Measurements from ENCODE around the gene EPGN. TPM values are rescaled to one million over a fixed set of nuclear protein-coding genes. Genes with fewer than 3 reads are reported as not detected.

Gene EPGN
- not detected for total RNA-seq
- long read RNA-seq, result 0 reads

- ATAC-seq (ENCODE audit: poor library complexity) (no peak), DNase-seq (no peak)
- intact Hi-C loops (cut with DNase I), result no loop called here
Measured at GRCh38 chr4:74308215-74308614, at the start of gene EPGN. Gene EPGN (plus strand): TSS chr4:74308470. CDS start chr4:74308534, 64 bp downstream.

GRCh38 chr4:74258963-74259362 lies 49.3 kb upstream of the EPGN start:
- DNase-seq (no peak), ATAC-seq (ENCODE audit: poor library complexity) (peak; percentile 25)
- intact Hi-C loops (cut with DNase I), result no loop called here

GRCh38 chr4:74260036-74260435 lies 48.2 kb upstream of the EPGN start:
- intact Hi-C loops (cut with DNase I), result no loop called here
- ATAC-seq (ENCODE audit: poor library complexity), result no peak
- no peak for DNase-seq

GRCh38 chr4:74262522-74262921 lies 45.7 kb upstream of the EPGN start:
- intact Hi-C loops (cut with DNase I), result no loop called here
- no peak for ATAC-seq (ENCODE audit: poor library complexity)

GRCh38 chr4:74263551-74263950 lies 44.7 kb upstream of the EPGN start:
- intact Hi-C loops (cut with DNase I), result no loop called here
- no peak for DNase-seq
- no peak for ATAC-seq (ENCODE audit: poor library complexity)

More at GRCh38 chr4:74262522-74262921, 45.7 kb upstream of the EPGN start:
- DNase-seq, result no peak

GRCh38 chr4:74266081-74266480 lies 42.2 kb upstream of the EPGN start:
- intact Hi-C loops (cut with DNase I), result no loop called here
- DNase-seq, result no peak
- no peak for ATAC-seq (ENCODE audit: poor library complexity)

GRCh38 chr4:74267998-74268606 lies 40.2 kb upstream of the EPGN start:
- DNase-seq, result no peak
- ATAC-seq (ENCODE audit: poor library complexity), result no peak
- intact Hi-C loops (cut with DNase I), result no loop called here

- ATAC-seq (ENCODE audit: poor library complexity), result no peak
- intact Hi-C loops (cut with DNase I), result no loop called here
- no peak for DNase-seq
Measured at GRCh38 chr4:74268643-74269042, 39.6 kb upstream of the EPGN start.

GRCh38 chr4:74278490-74278889 lies 29.8 kb upstream of the EPGN start:
- ATAC-seq (ENCODE audit: poor library complexity) (no peak), DNase-seq (no peak)

GRCh38 chr4:74279716-74280115 lies 28.6 kb upstream of the EPGN start:
- ATAC-seq (ENCODE audit: poor library complexity) (no peak), DNase-seq (no peak)
- intact Hi-C loops (cut with DNase I), result no loop called here

More at GRCh38 chr4:74278490-74278889, 29.8 kb upstream of the EPGN start:
- intact Hi-C loops (cut with DNase I), result no loop called here

GRCh38 chr4:74282926-74283325 lies 25.3 kb upstream of the EPGN start:
- no peak for ATAC-seq (ENCODE audit: poor library complexity)
- DNase-seq, result no peak
- intact Hi-C loops (cut with DNase I), result no loop called here

GRCh38 chr4:74283614-74284013 lies 24.7 kb upstream of the EPGN start:
- intact Hi-C loops (cut with DNase I), result no loop called here
- DNase-seq, result no peak
- ATAC-seq (ENCODE audit: poor library complexity), result no peak

- ATAC-seq (ENCODE audit: poor library complexity) (no peak), DNase-seq (no peak)
- intact Hi-C loops (cut with DNase I), result no loop called here
Measured at GRCh38 chr4:74284053-74284452, 24.2 kb upstream of the EPGN start.

- ATAC-seq (ENCODE audit: poor library complexity), result no peak
- no peak for DNase-seq
- intact Hi-C loops (cut with DNase I), result no loop called here
Measured at GRCh38 chr4:74287164-74287563, 21.1 kb upstream of the EPGN start.

- intact Hi-C loops (cut with DNase I), result no loop called here
- DNase-seq (no peak), ATAC-seq (ENCODE audit: poor library complexity) (no peak)
Measured at GRCh38 chr4:74287791-74288190, 20.5 kb upstream of the EPGN start.

- ATAC-seq (ENCODE audit: poor library complexity), result no peak
- no peak for DNase-seq
- intact Hi-C loops (cut with DNase I), result no loop called here
Measured at GRCh38 chr4:74291471-74291870, 16.8 kb upstream of the EPGN start.

- DNase-seq, result no peak
- ATAC-seq (ENCODE audit: poor library complexity), result no peak
- intact Hi-C loops (cut with DNase I), result no loop called here
Measured at GRCh38 chr4:74292111-74292870, 16.0 kb upstream of the EPGN start.

GRCh38 chr4:74293558-74293957 lies 14.7 kb upstream of the EPGN start:
- DNase-seq, result no peak
- intact Hi-C loops (cut with DNase I), result no loop called here
- no peak for ATAC-seq (ENCODE audit: poor library complexity)

- no peak for ATAC-seq (ENCODE audit: poor library complexity)
- intact Hi-C loops (cut with DNase I), result no loop called here
Measured at GRCh38 chr4:74294681-74295080, 13.6 kb upstream of the EPGN start.

GRCh38 chr4:74297539-74297938 lies 10.7 kb upstream of the EPGN start:
- ATAC-seq (ENCODE audit: poor library complexity) (no peak), DNase-seq (no peak)
- intact Hi-C loops (cut with DNase I), result no loop called here

More at GRCh38 chr4:74294681-74295080, 13.6 kb upstream of the EPGN start:
- DNase-seq, result no peak

All from Right ventricle myocardium superior (tissue), 1 donor.